NCI-H69 (cell line): ENCODE data around the gene NUCB1.
A peak's percentile ranks its signal among the peaks of the same experiment; 100 is the strongest.
"Not testable (repeated sequence)": the region's sequence is repeated elsewhere in the genome, so short reads cannot be mapped to it uniquely, and the experiment has no call there.

Experiments
- DNase-seq: peaks from one replicate; lab custom pipeline; 2025; lab: John Stamatoyannopoulos, UW

NUCB1 gene

DNA sequence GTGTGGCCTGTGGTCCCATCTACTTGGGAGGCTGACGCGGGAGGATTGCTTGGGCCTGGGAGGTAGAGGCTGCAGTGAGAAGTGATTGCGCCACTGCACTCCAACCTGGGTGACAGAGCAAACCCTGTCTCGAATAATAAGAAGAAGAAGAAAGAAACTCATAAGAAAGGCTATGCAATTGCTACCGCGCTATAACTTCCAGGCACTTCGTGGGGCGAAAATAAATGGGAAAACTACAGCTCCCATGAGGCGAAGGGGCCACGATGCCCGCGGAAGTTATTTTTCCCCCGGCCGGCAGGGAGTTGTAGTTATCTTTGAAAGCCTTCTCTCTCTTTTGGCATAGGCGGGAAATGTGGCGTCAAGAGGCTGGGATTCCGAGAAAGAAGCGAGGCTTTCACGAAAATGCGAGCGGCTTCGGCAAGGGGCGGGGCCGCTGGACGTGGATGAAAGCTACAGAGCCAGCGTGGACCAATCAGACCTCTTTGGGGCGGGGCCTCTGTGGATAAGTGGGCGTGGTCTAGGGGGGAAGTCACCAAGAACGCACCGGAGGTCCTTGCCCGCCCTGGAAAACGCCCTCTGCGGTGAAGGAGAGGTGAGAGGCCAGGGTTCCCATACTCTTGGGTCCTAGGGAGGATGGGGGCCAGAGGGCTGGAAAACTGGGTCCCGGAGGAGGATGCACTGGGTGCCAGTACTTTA is at the start of gene NUCB1:
Gene NUCB1 (plus strand): TSS at position 532 of the 696 bp plus-strand sequence. CDS start 485 bp downstream, outside the sequence.
- DNase-seq = peak; percentile 99

DNA sequence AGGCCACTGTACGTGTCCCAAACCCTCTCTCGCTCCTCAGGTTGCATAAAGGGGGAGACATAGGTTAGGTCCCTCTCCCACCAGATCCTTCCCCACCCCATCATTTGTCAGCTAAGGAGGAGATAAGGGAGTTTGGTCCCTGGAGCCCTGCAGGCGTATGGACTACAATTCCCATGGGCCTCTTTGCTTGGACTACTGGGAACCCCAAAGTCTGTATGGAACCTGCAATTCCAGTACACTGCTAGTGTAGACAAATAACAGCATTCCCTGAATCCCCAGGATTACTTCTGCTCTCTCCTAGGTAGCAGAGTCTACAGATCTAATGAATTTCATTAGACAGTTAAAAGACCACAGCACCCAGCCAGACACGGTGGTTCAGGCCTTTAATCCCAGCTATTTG is 47.8 kb upstream of the NUCB1 start:
- no peak for DNase-seq

GRCh38 chr19:48853483-48853882 is 46.6 kb upstream of the NUCB1 start:
- DNase-seq = no peak

GRCh38 chr19:48854103-48854502 is 46.0 kb upstream of the NUCB1 start:
- no peak for DNase-seq

DNA sequence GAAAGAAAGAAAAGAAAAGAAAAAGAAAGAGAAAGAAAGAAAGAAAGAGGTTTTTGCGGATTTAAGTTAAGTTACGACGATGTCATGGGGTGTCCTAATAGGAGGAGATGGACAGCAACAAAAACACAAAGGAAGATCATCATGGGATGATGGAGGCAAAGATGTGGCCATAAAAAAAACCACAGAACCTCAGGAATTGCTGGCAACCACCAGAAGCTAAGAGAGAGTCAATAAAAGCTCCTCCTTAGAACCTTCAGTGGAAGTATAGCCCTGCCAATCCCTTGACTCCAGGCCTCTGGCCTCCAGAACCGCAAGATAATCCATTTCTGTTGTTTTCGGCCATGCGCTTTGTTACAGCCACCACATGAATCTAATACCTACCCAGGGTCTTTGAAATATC is 43.2 kb upstream of the NUCB1 start:
- no peak for DNase-seq

GRCh38 chr19:48858984-48859710 is 41.0 kb upstream of the NUCB1 start:
- peak; percentile 52 for DNase-seq

DNA sequence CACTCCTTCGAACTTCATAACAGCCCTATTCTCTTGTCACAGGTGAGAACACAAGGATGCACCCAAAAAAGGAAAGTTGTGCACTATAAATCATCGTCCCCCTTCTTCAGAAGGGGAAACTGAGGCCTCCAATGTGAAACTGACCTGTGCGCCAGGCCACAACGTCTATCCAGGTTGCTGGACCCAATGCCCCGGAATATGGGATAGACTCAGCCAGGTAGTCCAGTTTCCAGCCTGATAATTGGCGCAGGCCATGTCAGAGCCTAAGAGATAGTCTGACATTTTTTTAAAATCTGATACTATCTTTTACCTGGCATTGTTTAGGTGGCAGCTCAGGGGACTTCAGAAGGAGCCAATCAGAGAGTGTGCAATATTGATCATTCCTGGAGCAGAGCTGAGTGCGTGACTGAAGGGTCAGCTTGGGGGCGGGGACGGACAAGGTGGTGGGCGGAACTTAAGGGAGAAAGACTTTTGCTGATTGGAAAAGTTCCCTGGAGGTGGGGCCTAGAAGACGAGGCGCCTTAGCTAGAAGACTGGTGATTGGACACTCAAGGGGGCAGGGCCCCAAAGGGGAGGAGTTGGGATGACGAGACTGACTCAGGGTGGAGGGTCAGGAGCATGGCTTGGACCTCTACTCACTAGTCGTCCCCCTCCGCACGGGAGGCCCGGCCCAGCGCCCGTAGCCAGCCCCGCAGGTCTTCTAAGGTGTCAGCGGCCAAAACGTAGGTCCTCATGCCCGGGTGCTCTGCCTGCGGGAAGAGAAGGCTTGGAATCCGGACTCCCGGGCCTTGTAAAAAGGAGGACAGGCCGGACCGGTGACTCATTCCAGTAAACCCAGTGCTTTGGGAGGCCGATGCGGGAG is 40.2 kb upstream of the NUCB1 start:
- DNase-seq = no peak

DNA sequence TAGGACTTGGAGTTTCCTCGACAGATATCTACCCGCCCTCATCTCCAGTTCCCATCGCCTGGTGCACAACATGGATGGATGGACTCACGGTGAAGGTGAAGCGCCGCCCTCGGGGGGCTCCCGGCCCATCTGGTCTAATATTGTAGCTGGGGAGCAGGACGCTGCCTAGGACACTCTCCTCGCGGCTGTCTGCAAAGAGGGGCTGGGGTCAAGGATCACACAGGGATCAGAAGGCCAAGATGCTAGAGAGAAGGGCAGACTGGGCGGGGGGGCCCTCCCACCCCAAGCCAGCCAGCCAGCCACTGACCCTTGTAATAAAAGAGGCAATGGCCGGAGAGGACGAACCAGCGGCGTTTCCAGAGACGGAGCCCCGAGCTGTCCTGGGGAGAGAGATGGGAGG is 38.8 kb upstream of the NUCB1 start:
- DNase-seq = no peak

DNA sequence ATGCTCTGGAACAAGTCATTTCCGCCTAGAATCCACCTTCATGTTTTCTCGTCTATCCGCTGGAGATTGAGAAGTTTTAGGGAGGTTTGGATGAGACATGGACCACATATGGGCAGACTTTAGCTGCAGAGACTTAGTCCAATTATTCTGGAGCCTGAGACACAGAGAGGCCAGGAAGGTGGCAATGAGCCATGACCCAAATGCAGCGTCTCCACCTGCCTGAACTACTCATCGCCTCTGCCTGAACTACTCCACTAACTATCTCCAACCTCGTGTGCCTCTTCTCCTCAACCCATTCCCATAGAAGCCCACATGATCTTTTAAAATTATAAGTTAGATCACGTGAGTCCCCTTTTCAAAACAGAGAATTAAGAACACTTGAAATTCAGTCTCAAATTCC is 37.3 kb upstream of the NUCB1 start:
- DNase-seq = no peak

DNA sequence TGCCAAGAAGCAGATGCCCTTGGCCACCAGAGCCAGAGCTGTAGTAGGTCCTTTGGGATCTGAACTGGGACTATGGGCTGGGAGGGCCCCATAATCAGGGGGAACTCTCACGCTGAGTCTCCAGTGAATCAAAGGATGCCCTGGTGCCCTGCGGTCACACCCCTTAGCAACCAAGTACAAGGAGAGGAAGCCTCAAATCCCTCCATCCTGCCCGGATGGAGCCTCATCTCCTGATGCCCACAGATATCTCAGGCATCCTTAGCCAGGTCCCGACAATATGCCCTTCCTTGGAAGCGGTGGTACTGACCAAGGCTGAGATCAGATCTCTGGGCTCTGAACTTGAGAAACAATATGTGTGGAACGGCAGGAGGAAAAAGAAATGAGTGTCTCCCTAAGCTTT is 33.4 kb upstream of the NUCB1 start:
- no peak for DNase-seq

DNA sequence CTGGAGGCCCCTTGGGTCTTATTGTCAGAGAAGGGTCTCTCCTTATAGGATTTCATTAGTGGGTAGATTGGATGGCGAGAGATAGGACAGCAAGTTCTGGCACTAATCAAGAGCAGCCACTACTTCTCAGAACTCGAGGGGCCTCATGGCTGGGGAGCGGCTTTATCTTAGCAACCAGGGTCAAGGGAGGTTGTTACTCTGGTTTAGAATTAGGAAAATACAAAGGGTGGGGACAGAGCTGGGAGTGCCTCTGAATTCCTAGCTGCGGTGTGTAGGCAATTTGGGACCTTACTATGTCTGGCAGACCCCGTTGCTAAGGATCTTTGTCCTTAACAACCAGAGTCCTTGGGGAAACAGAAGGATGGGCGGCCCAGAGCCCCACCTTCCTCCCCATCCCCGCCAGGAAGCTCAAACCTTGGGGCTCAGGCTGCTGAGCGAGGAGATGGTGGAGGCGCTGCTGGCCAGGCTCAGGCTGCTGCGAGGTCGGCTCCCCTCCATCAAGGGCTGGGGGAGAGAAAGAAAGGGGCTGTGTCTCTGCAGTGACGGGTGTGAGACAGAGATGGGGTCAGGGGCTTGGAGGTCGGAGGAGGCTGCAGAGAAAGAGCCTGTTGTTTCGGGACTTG is 32.9 kb upstream of the NUCB1 start:
- no peak for DNase-seq

GRCh38 chr19:48867746-48868113 is 32.4 kb upstream of the NUCB1 start:
- no peak for DNase-seq

GRCh38 chr19:48868114-48868886 is 31.8 kb upstream of the NUCB1 start, which contains the start of gene PLEKHA4:
Gene PLEKHA4, minus strand, starts transcription at chr19:48868617. Its CDS starts 997 bp downstream, at chr19:48867620.
- no peak for DNase-seq

DNA sequence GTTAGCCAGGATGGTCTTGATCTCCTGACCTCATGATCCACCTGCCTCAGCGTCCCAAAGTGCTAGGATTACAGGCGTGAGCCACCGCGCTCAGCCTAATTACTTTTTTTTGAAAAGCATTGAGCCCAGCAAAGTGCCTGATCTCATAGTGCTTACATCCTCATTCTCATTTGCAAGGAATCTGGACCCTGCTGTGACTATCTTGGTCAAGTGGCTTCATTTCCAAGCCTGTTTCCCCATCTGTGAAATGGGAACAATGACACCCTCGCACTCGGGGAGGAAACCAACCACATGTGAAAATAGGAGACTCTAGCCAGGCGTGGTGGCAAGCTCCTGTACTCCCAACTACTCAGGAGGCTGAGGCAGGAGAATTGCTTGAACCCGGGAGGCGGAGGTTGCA is 30.1 kb upstream of the NUCB1 start:
- no peak for DNase-seq

GRCh38 chr19:48871471-48872181 is 28.5 kb upstream of the NUCB1 start:
- DNase-seq = not testable (repeated sequence)

DNA sequence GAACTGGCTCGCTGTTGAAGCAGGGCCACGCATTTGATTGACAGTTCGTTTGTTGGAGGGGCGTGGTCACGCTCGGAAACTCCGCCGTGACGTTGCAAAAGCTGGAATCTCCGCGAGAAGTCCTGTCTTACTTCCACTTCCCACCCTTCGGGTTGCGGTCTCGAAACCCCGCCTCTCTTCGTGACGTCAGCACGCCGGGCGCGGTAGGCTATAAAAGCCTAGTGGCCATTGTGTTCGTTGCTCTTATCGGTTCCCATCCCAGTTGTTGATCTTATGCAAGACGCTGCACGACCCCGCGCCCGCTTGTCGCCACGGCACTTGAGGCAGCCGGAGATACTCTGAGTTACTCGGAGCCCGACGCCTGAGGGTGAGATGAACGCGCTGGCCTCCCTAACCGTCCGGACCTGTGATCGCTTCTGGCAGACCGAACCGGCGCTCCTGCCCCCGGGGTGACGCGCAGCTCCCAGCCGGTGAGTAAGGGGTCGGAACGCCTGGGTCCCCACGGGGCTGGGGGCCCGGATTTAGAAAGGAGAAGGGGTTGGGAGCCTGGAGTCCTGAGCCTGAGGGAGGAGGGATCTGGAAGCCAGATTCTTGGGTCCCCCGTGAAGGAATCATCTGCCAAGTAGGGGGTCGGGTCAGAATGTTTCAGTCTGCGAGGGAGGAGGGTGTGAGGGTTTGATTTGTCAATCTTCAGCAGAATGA is 27.8 kb upstream of the NUCB1 start, which contains the start of gene PPP1R15A:
Gene PPP1R15A (plus strand): TSS at position 240 of the 702 bp plus-strand sequence. CDS start 813 bp downstream, outside the sequence.
- DNase-seq = peak; percentile 98

DNA sequence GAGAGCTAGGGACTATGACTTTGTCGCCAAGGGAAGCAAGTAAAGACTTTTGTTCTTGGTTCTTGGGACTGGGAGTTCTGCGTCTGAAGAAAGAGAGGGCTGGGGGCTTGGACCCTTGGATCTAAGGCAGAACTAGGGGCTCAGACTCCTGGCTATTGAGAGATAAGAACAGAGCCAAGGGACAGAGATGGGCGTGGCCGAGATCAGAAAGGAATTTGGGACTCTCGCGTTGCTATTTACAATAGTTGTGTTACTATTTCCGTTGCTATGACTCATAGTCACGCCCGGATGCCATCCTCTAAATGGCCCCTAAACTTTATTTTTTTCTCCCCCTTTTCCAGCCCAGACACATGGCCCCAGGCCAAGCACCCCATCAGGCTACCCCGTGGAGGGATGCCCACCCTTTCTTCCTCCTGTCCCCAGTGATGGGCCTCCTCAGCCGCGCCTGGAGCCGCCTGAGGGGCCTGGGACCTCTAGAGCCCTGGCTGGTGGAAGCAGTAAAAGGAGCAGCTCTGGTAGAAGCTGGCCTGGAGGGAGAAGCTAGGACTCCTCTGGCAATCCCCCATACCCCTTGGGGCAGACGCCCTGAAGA is 27.1 kb upstream of the NUCB1 start:
- peak; percentile 83 for DNase-seq

GRCh38 chr19:48873476-48874302 is 26.4 kb upstream of the NUCB1 start:
- DNase-seq = no peak
